SH-SY5Y (cell line): Measurements from ENCODE around the gene VIT.

Experiments
- GATA2 ChIP-seq: IDR thresholded peaks from 2 replicates; pipeline ENCODE4 v1.6.1; 2011; ENCODE audit warnings: mild to moderate bottlenecking, low read depth, low read length
- GATA3 ChIP-seq: IDR thresholded peaks from 2 replicates; pipeline ENCODE4 v1.6.1; 2011; ENCODE audit warnings: low read depth, mild to moderate bottlenecking, low read length, moderate library complexity

GRCh38 chr2:36701391-36701795, 4.9 kb downstream of the VIT start:
- TF ChIP-seq GATA3 (no peak), GATA2 (no peak)
